ENCODE results near the gene TARP.

TARP gene

DNA sequence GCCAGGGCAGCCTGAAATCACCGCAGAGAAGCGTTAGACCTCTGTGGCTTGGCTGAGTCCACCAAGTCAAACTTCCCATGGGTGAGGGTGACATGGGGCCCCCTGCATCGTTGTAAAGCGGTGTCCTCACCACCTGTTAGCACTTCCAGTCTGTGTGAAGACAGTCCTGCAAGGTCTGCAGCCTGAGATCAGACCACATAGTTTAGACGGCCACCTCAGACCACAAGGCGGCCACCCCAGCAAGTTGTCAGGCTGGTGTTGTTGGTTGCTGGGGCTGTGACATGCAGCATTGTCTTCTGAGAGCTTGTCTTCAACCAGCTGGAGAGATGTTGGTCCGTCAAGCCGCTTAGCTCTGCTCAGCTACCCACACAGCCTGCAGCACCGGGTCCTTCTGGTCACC, 44.1 kb upstream of the TARP start:
- WGBS, 3 donors: 72 to 76% (median 74%) methylated on average over 9 of the region's 9 CpGs
- H3K27me3 ChIP-seq (ENCODE audit: control insufficient read depth in 3 of 3, insufficient read depth in 3 of 3, low read length in 3 of 3): no peaks in the 10 kb centered on the region
- peak overlapping the region in 1 of 3 donors; percentile 13 for H3K4me3 ChIP-seq (ENCODE audit: low read depth in 1 of 3, low read length in 3 of 3)
- no peaks in the 10 kb centered on the region for H3K9me3 ChIP-seq (ENCODE audit: control insufficient read depth in 2 of 2, insufficient read depth in 1 of 2, low read depth in 1 of 2, low read length in 1 of 2)
- FAIRE-seq (no peak), DNase-seq (no peak)
- no peak overlapping the region for H3K27ac ChIP-seq (ENCODE audit: low read depth in 1 of 3, low read length in 2 of 3)
- H3K36me3 ChIP-seq (ENCODE audit: control insufficient read depth in 3 of 3, insufficient read depth in 2 of 3, low read depth in 1 of 3, low read length in 3 of 3): no peaks in the 10 kb centered on the region
- H3K4me1 ChIP-seq (ENCODE audit: control insufficient read depth in 3 of 3, insufficient read depth in 2 of 3, low read depth in 1 of 3, low read length in 2 of 3): peaks cover 0 to 8% (median 5%) of the 10 kb centered on the region in 3 donors

DNA sequence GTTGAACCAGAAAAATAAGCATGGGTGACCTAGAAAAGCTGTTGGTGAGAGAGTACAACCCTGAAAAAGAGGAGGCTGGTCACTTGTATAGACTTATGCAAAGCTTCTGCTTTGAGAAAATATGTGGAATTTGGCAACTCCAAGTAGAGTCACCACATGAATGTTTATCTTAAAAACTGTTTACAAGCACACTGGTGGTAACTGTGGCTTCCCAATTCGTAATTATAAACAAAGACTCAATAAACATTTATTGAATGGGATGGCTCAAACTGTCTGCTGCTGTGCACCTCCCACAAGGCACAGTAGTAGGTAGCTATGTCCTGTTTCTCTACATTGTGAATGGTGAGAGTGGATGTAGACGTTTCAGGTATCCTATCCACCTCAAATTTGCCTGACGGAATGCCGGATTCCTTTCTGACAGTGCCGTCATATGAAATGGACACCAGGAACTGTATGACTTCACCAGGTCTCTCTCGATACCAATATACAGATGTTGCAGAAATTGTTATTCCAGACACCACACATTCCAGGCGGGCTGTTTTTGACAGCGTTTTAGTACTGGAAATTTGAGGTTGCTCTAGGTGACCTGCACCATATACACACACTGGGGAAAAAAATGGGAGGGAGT, 43.4 kb upstream of the TARP start:
- no peak overlapping the region for H3K27ac ChIP-seq (ENCODE audit: low read depth in 1 of 3, low read length in 2 of 3)
- H3K9me3 ChIP-seq (ENCODE audit: control insufficient read depth in 2 of 2, insufficient read depth in 1 of 2, low read depth in 1 of 2, low read length in 1 of 2): no peaks in the 10 kb centered on the region
- FAIRE-seq (no peak), DNase-seq (no peak)
- H3K4me3 ChIP-seq (ENCODE audit: low read depth in 1 of 3, low read length in 3 of 3): peak overlapping the region in 1 of 3 donors; percentile 5
- no peaks in the 10 kb centered on the region for H3K27me3 ChIP-seq (ENCODE audit: control insufficient read depth in 3 of 3, insufficient read depth in 3 of 3, low read length in 3 of 3)
- H3K4me1 ChIP-seq (ENCODE audit: control insufficient read depth in 3 of 3, insufficient read depth in 2 of 3, low read depth in 1 of 3, low read length in 2 of 3): peaks cover 0 to 8% (median 5%) of the 10 kb centered on the region in 3 donors
- 67 to 79% (median 72%) methylated on average over 8 of the region's 8 CpGs for WGBS, 3 donors
- no peaks in the 10 kb centered on the region for H3K36me3 ChIP-seq (ENCODE audit: control insufficient read depth in 3 of 3, insufficient read depth in 2 of 3, low read depth in 1 of 3, low read length in 3 of 3)

DNA sequence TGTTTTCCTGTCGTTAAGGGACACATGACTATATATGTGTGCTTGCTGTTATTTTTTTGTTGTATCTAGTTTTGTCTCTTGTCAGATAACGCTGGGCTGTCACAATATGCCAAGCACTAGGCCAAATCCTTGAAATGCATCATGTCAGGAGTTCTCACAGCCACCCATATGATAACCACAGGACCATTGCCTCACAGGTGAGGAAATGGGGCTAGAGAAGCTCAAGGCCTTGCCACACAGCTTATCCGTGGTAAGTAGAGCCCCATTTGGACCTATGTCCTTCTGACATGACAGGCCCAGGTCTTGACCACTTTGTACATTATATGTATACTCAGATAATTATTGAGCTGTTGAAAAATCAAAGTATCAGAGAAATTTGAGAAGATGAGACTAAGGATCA, 42.0 kb upstream of the TARP start:
- H3K27ac ChIP-seq (ENCODE audit: low read depth in 1 of 3, low read length in 2 of 3): no peak overlapping the region
- FAIRE-seq (no peak), DNase-seq (no peak)
- peaks cover 0 to 12% (median 5%) of the 10 kb centered on the region in 3 donors for H3K4me1 ChIP-seq (ENCODE audit: control insufficient read depth in 3 of 3, insufficient read depth in 2 of 3, low read depth in 1 of 3, low read length in 2 of 3)
- no peaks in the 10 kb centered on the region for H3K9me3 ChIP-seq (ENCODE audit: control insufficient read depth in 2 of 2, insufficient read depth in 1 of 2, low read depth in 1 of 2, low read length in 1 of 2)
- no peak overlapping the region for H3K4me3 ChIP-seq (ENCODE audit: low read depth in 1 of 3, low read length in 3 of 3)
- WGBS, 3 donors: 73 to 88% (median 87%) methylated on average over 3 of the region's 3 CpGs
- no peaks in the 10 kb centered on the region for H3K27me3 ChIP-seq (ENCODE audit: control insufficient read depth in 3 of 3, insufficient read depth in 3 of 3, low read length in 3 of 3)
- no peaks in the 10 kb centered on the region for H3K36me3 ChIP-seq (ENCODE audit: control insufficient read depth in 3 of 3, insufficient read depth in 2 of 3, low read depth in 1 of 3, low read length in 3 of 3)

DNA sequence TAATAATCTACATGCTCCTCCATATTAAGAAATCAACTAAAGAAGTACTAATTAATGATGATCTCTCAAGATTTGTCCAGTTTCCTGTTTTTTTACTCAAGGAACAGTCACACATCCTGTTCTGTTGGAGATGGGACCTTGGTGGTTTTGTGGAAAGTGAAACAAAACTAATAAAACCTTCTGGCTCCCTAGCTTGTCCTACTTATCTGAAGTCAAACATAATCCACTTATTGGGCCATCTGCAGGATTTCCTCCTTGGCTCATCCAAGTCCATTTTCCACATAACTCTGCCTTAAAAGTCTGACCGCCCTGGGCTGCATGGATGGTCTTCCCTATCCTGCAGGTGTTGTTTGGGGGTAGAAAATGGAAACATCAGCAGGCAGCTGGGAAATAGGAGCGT, 39.4 kb upstream of the TARP start:
- no peak overlapping the region for H3K4me3 ChIP-seq (ENCODE audit: low read depth in 1 of 3, low read length in 3 of 3)
- H3K9me3 ChIP-seq (ENCODE audit: control insufficient read depth in 2 of 2, insufficient read depth in 1 of 2, low read depth in 1 of 2, low read length in 1 of 2): no peaks in the 10 kb centered on the region
- 58 to 86% (median 64%) methylated on average over 2 of the region's 2 CpGs for WGBS, 3 donors
- H3K36me3 ChIP-seq (ENCODE audit: control insufficient read depth in 3 of 3, insufficient read depth in 2 of 3, low read depth in 1 of 3, low read length in 3 of 3): no peaks in the 10 kb centered on the region
- FAIRE-seq (no peak), DNase-seq (peak in 1 of 2 donors; percentile 40)
- no peaks in the 10 kb centered on the region for H3K27me3 ChIP-seq (ENCODE audit: control insufficient read depth in 3 of 3, insufficient read depth in 3 of 3, low read length in 3 of 3)
- H3K4me1 ChIP-seq (ENCODE audit: control insufficient read depth in 3 of 3, insufficient read depth in 2 of 3, low read depth in 1 of 3, low read length in 2 of 3): peaks cover 0 to 12% (median 5%) of the 10 kb centered on the region in 3 donors
- H3K27ac ChIP-seq (ENCODE audit: low read depth in 1 of 3, low read length in 2 of 3): peak overlapping the region in 2 of 3 donors; percentile 44 to 46

DNA sequence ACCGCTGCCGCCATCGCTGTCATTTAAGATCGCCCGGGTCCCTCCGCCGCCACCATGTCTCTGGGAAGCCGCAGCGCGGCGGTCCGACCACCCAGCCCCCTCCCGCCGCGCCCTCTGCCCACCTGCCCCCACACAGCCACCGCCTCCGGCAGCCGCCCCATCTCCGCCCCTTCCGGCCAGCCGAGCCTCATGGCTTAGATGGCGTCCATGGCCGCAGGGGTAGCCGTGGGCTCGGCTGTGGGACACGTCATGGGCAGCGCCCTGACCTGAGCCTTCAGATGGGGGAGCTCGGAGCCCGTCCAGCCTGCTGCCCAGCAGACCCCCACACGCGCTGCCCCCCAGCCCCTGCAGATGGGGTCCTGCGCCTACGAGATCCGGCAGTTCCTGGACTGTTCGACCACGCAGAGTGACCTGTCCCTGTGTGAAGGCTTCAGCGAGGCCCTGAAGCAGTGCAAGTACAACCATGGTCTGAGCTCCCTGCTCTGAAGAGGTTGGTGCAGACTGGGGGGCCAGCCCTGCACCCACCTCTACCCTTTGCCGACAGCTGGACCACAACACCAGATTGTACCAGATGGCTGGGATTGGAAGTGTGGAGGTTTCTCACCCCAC, 38.0 kb upstream of the TARP start:
- H3K27ac ChIP-seq (ENCODE audit: low read depth in 1 of 3, low read length in 2 of 3): peak overlapping the region in 2 of 3 donors; percentile 55 to 74
- 15 to 23% (median 19%) methylated on average over 36 to 38 of the region's 38 CpGs for WGBS, 3 donors
- DNase-seq (peak in 1 of 2 donors; percentile 75), FAIRE-seq (no peak)
- peaks cover 0 to 2% of the 10 kb centered on the region in 2 donors for H3K9me3 ChIP-seq (ENCODE audit: control insufficient read depth in 2 of 2, insufficient read depth in 1 of 2, low read depth in 1 of 2, low read length in 1 of 2)
- H3K4me3 ChIP-seq (ENCODE audit: low read depth in 1 of 3, low read length in 3 of 3): peak overlapping the region; percentile 31 to 83 (median 52)
- H3K4me1 ChIP-seq (ENCODE audit: control insufficient read depth in 3 of 3, insufficient read depth in 2 of 3, low read depth in 1 of 3, low read length in 2 of 3): peaks cover 0 to 12% (median 5%) of the 10 kb centered on the region in 3 donors
- no peaks in the 10 kb centered on the region for H3K27me3 ChIP-seq (ENCODE audit: control insufficient read depth in 3 of 3, insufficient read depth in 3 of 3, low read length in 3 of 3)
- H3K36me3 ChIP-seq (ENCODE audit: control insufficient read depth in 3 of 3, insufficient read depth in 2 of 3, low read depth in 1 of 3, low read length in 3 of 3): no peaks in the 10 kb centered on the region

DNA sequence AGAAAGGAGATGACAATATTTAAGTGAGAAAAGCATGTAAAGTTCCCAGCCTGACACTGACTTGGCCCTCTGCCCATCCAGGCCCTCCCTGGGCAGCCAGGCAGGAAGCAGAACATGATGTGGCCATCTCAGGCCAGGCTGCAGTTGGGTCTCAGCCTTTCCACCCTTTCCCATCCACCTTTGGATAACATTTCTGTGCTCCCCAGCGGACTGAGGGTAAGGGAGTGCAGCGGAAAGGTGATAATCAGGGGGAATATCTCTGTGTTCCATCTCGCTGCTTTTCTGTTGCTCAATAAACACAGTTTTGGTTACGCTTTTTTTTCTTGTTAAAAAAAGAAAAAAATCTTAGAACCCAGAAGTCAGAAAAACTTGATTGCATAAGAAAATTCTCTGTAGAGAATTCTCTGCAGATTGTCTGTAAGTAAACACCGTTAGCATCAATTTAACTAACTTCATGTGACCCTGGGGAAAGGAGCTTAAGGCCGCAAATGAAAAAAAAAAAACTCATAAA, 37.2 kb upstream of the TARP start:
- Histone ChIP-seq H3K27ac (ENCODE audit: low read depth in 1 of 3, low read length in 2 of 3) (peak overlapping the region in 2 of 3 donors; percentile 15 to 35), H3K4me3 (ENCODE audit: low read depth in 1 of 3, low read length in 3 of 3) (peak overlapping the region in 1 of 3 donors; percentile 83), H3K4me1 (ENCODE audit: control insufficient read depth in 3 of 3, insufficient read depth in 2 of 3, low read depth in 1 of 3, low read length in 2 of 3) (peaks cover 0 to 12% (median 5%) of the 10 kb centered on the region in 3 donors), H3K36me3 (ENCODE audit: control insufficient read depth in 3 of 3, insufficient read depth in 2 of 3, low read depth in 1 of 3, low read length in 3 of 3) (no peaks in the 10 kb centered on the region), H3K9me3 (ENCODE audit: control insufficient read depth in 2 of 2, insufficient read depth in 1 of 2, low read depth in 1 of 2, low read length in 1 of 2) (peaks cover 0 to 2% of the 10 kb centered on the region in 2 donors), H3K27me3 (ENCODE audit: control insufficient read depth in 3 of 3, insufficient read depth in 3 of 3, low read length in 3 of 3) (no peaks in the 10 kb centered on the region)
- WGBS, 3 donors: 40 to 53% (median 47%) methylated on average over 6 of the region's 6 CpGs
- DNase-seq (no peak), FAIRE-seq (no peak)

DNA sequence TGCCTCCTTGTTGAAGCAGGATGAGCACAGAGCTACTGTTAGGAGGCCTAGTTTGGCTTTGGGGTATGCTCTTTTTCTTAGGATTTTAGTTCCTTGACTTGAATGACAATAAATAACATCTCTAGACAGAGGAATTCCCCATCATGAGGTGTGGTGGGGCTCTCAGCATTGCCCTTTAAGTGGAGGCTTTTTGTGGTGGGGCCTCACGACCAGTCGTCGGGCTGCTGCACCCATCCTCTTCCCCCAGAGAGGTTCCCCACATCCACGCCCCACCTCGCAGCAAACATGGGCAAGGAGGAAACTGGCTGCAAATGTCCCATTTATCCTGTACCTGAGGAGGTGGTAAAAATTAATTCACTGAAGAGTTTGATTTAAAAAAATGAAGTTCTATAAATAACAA, 36.1 kb upstream of the TARP start:
- peaks cover 0 to 2% of the 10 kb centered on the region in 2 donors for H3K9me3 ChIP-seq (ENCODE audit: control insufficient read depth in 2 of 2, insufficient read depth in 1 of 2, low read depth in 1 of 2, low read length in 1 of 2)
- no peak for FAIRE-seq
- H3K36me3 ChIP-seq (ENCODE audit: control insufficient read depth in 3 of 3, insufficient read depth in 2 of 3, low read depth in 1 of 3, low read length in 3 of 3): no peaks in the 10 kb centered on the region
- H3K4me1 ChIP-seq (ENCODE audit: control insufficient read depth in 3 of 3, insufficient read depth in 2 of 3, low read depth in 1 of 3, low read length in 2 of 3): peaks cover 0 to 16% (median 5%) of the 10 kb centered on the region in 3 donors
- no peak for DNase-seq
- no peaks in the 10 kb centered on the region for H3K27me3 ChIP-seq (ENCODE audit: control insufficient read depth in 3 of 3, insufficient read depth in 3 of 3, low read length in 3 of 3)
- no peak overlapping the region for H3K27ac ChIP-seq (ENCODE audit: low read depth in 1 of 3, low read length in 2 of 3)
- no peak overlapping the region for H3K4me3 ChIP-seq (ENCODE audit: low read depth in 1 of 3, low read length in 3 of 3)
- WGBS, 3 donors: 81 to 97% (median 93%) methylated on average over 5 of the region's 5 CpGs

DNA sequence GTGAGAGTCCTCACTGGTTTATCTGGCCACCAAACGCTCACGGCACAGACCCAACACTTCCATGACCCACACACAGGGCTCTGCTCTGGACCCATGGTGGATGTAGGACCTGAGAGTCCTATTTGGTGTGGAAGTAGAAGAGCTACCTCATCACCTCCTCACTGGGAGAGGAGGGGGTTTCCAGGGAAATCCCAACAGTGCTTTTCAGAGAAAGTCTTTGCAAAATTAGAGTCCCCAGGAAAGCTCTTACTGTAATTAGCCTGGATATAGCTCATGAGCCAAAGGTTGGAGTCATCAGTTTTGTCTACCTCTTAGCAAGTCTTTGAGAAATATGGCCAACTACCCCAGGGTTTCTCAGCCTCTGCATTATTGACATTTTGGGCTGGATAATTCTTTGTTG, 34.7 kb upstream of the TARP start:
- WGBS, 3 donors: 97 to 100% (median 97%) methylated on average over 2 of the region's 2 CpGs

More for the DNA sequence above, 34.7 kb upstream of the TARP start:
- DNase-seq (no peak), FAIRE-seq (no peak)
- peaks cover 0 to 2% of the 10 kb centered on the region in 2 donors for H3K9me3 ChIP-seq (ENCODE audit: control insufficient read depth in 2 of 2, insufficient read depth in 1 of 2, low read depth in 1 of 2, low read length in 1 of 2)
- H3K4me1 ChIP-seq (ENCODE audit: control insufficient read depth in 3 of 3, insufficient read depth in 2 of 3, low read depth in 1 of 3, low read length in 2 of 3): peaks cover 0 to 13% (median 4%) of the 10 kb centered on the region in 3 donors
- no peaks in the 10 kb centered on the region for H3K36me3 ChIP-seq (ENCODE audit: control insufficient read depth in 3 of 3, insufficient read depth in 2 of 3, low read depth in 1 of 3, low read length in 3 of 3)
- no peak overlapping the region for H3K4me3 ChIP-seq (ENCODE audit: low read depth in 1 of 3, low read length in 3 of 3)
- H3K27ac ChIP-seq (ENCODE audit: low read depth in 1 of 3, low read length in 2 of 3): no peak overlapping the region
- no peaks in the 10 kb centered on the region for H3K27me3 ChIP-seq (ENCODE audit: control insufficient read depth in 3 of 3, insufficient read depth in 3 of 3, low read length in 3 of 3)

All from small intestine (tissue), 7 donors.